OCI-LY3 (cell line): ENCODE results near the gene KCND2.

Experiments used
- EZH2phosphoT487 ChIP-seq: fragments of 200-600 bp; shearing (Covaris generic); IDR thresholded peaks from 2 replicates; pipeline ENCODE4 v1.6.1; 2018; ENCODE audit warnings: antibody characterized with exemption, mixed run types, low read depth
- TF ChIP-seq, protein P1 (sequence below): fragments of 200-600, 300-600 bp; sonication (generic); IDR thresholded peaks from 2 replicates; pipeline ENCODE4 v1.5.1; 2014; ENCODE audit warnings: antibody characterized with exemption, low read length, low read depth

DNA sequence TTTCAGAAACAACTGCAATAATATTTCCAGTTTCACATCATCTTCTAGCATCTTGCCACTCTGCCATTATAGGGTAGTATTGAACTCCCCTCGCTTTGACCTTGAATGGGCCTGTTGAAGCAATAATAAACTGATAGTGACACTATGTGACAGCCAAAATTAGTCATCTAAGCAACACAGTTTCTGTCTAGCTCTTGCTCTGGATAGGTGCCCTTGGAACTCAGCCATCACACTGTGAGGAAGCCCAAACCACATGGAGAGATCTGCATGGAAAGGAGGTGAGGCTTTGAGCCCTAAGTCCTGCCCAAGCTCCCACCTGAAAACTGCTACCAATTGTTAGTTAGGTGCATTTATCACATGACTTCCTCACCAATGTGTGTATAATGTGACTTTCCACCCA lies 18.1 kb upstream of the KCND2 start:
- TF ChIP-seq, protein P1, sequence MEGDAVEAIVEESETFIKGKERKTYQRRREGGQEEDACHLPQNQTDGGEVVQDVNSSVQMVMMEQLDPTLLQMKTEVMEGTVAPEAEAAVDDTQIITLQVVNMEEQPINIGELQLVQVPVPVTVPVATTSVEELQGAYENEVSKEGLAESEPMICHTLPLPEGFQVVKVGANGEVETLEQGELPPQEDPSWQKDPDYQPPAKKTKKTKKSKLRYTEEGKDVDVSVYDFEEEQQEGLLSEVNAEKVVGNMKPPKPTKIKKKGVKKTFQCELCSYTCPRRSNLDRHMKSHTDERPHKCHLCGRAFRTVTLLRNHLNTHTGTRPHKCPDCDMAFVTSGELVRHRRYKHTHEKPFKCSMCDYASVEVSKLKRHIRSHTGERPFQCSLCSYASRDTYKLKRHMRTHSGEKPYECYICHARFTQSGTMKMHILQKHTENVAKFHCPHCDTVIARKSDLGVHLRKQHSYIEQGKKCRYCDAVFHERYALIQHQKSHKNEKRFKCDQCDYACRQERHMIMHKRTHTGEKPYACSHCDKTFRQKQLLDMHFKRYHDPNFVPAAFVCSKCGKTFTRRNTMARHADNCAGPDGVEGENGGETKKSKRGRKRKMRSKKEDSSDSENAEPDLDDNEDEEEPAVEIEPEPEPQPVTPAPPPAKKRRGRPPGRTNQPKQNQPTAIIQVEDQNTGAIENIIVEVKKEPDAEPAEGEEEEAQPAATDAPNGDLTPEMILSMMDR: no peak
- no peak for TF ChIP-seq EZH2phosphoT487
